ENCODE measurements around the gene NINJ2.

GRCh38 chr12:586318-587071 is 76.8 kb downstream of the NINJ2 start:
- TF ChIP-seq CTCF (IDR thresholded peaks at IDR 0.05) (no peak), POLR2A (IDR thresholded peaks at IDR 0.05) (no peak)

Data from body of pancreas (tissue), 4 donors.